HepG2 (cell line): ENCODE data around the gene CCDC150. TPM values are rescaled to one million over a fixed set of nuclear protein-coding genes. Genes with fewer than 3 reads are reported as not detected.

Experiments used
- AGO1 ChIP-seq: fragments of 200-400 bp; formaldehyde crosslinking; IDR thresholded peaks from 2 replicates; pipeline ENCODE4 v1.6.1; 2017; ENCODE audit warnings: mild to moderate bottlenecking, low read depth, low read length, moderate library complexity; ENCODE audit not compliant: poor library complexity, severe bottlenecking
- ARID2 ChIP-seq: sonication (generic); formaldehyde crosslinking; IDR thresholded peaks from 2 replicates; pipeline ENCODE4 v1.8.1; 2022; ENCODE audit warnings: mild to moderate bottlenecking, missing genetic modification reagents, borderline replicate concordance
- ARID5B ChIP-seq: IDR thresholded peaks from 2 replicates; pipeline ENCODE4 v1.4.0; 2020; ENCODE audit warnings: mild to moderate bottlenecking, missing genetic modification reagents
- CTCF ChIP-seq: sonication (generic); formaldehyde crosslinking; IDR thresholded peaks from 2 replicates; pipeline ENCODE4 v1.5.0; 2020; ENCODE audit warnings: mild to moderate bottlenecking, missing genetic modification reagents, moderate library complexity
- ERF ChIP-seq: IDR thresholded peaks from 2 replicates; pipeline ENCODE4 v1.6.1; 2018; ENCODE audit warnings: missing biosample characterization, missing genetic modification reagents
- ETV5 ChIP-seq: IDR thresholded peaks from 2 replicates; pipeline ENCODE4 v1.6.1; 2018; ENCODE audit warnings: missing biosample characterization, missing genetic modification reagents, inconsistent platforms, borderline replicate concordance
- HMGXB4 ChIP-seq, 2 experiments: sonication (generic) in 1 of 2; formaldehyde crosslinking in 1 of 2; IDR thresholded peaks; 2 replicates each; pipeline versions ENCODE4 v1.4.0 to v1.6.1; 2018 to 2020; ENCODE audit warnings: missing genetic modification reagents in 2 of 2, borderline replicate concordance in 1 of 2, low read depth in 1 of 2, mild to moderate bottlenecking in 1 of 2, missing biosample characterization in 1 of 2
- HOMEZ ChIP-seq: IDR thresholded peaks from 2 replicates; pipeline ENCODE4 v1.6.1; 2016; ENCODE audit warnings: low read depth
- HOXA5 ChIP-seq: sonication (generic); formaldehyde crosslinking; IDR thresholded peaks from 2 replicates; pipeline ENCODE4 v1.4.0; 2020; ENCODE audit warnings: missing genetic modification reagents
- KAT8 ChIP-seq: IDR thresholded peaks from 2 replicates; pipeline ENCODE4 v1.6.1; 2016; ENCODE audit warnings: missing genetic modification reagents, missing compliant biosample characterization
- POGZ ChIP-seq: sonication (generic); formaldehyde crosslinking; IDR thresholded peaks from 2 replicates; pipeline ENCODE4 v1.4.0; 2020; ENCODE audit warnings: mild to moderate bottlenecking, missing genetic modification reagents
- POLR2G ChIP-seq: fragments of 200-400 bp; formaldehyde crosslinking; IDR thresholded peaks from 2 replicates; pipeline ENCODE4 v1.6.1; 2018; ENCODE audit warnings: mild to moderate bottlenecking, low read depth, low read length, moderate library complexity
- XRCC5 ChIP-seq: fragments of 200-400 bp; formaldehyde crosslinking; optimal IDR thresholded peaks from 2 replicates; pipeline ENCODE3; 2017; ENCODE audit warnings: mild to moderate bottlenecking, low read length
- YY1 ChIP-seq: IDR thresholded peaks from 2 replicates; pipeline ENCODE4 v1.6.1; 2011; ENCODE audit warnings: low read length, low read depth, moderate library complexity, mild to moderate bottlenecking; ENCODE audit not compliant: insufficient read depth, insufficient replicate concordance
- ZMYM4 ChIP-seq: sonication (generic); formaldehyde crosslinking; IDR thresholded peaks from 2 replicates; pipeline ENCODE4 v1.8.1; 2023; ENCODE audit warnings: mild to moderate bottlenecking, missing genetic modification reagents
- ZNF503 ChIP-seq: sonication (generic); formaldehyde crosslinking; IDR thresholded peaks from 2 replicates; pipeline ENCODE4 v1.4.0; 2020; ENCODE audit warnings: missing genetic modification reagents
- ZNF605 ChIP-seq: sonication (generic); formaldehyde crosslinking; IDR thresholded peaks from 2 replicates; pipeline ENCODE4 v1.8.0; 2022; ENCODE audit warnings: mild to moderate bottlenecking, missing genetic modification reagents
- polyA plus RNA-seq, 8 experiments: library from polyadenylated mRNA; depleted of rRNA in 3 of 8; stranded (reverse) in 7 of 8; unstranded in 1 of 8; fragments of >200 nt; fragmentation: Illumina TruSeq in 4 of 8; extraction: Trizol in 4 of 8; gene quantifications; 2 replicates each; pipeline versions ENCODE4 v1.2.1 to v1.2.3, GENCODE V29; 2011 to 2016; ENCODE audit warnings: low read depth in 4 of 8, missing spikeins in 1 of 8, mixed read lengths in 1 of 8; ENCODE audit not compliant: insufficient read depth in 1 of 8
- total RNA-seq, 5 experiments: library from RNA; depleted of rRNA; stranded (reverse); fragments of >200 nt; fragmentation: Illumina TruSeq; extraction: Trizol; gene quantifications; 2 replicates each; pipeline ENCODE4 v1.2.3, GENCODE V29; 2016; ENCODE audit warnings: low read depth in 1 of 5

CCDC150 gene
- total and polyA plus RNA-seq, 2 of the 13 experiments (the other 11 are each of a cell fraction or from before 2014, with no cell fraction given): 14.9 to 32.6 TPM

- TF ChIP-seq HMGXB4 (CRISPR knock-in tag; IDR thresholded peaks at IDR 0.05; ENCODE audit: borderline replicate concordance in 1 of 2, low read depth in 1 of 2): peak; percentile 61 to 64; a peak in 3 of 4 replicates
- no peak for TF ChIP-seq AGO1
- no peak for TF ChIP-seq ARID2
- peak; percentile 51; the same call in 1 of the 2 replicates for TF ChIP-seq ARID5B (CRISPR knock-in tag)
- peak; percentile 22; the same call in 1 of the 2 replicates for TF ChIP-seq HOXA5
- TF ChIP-seq ETV5: peak; percentile 40; the same call in 1 of the 2 replicates
- peak; percentile 78 for TF ChIP-seq CTCF
- TF ChIP-seq KAT8 (CRISPR knock-in tag): 0 out of 2 replicates have a peak, but pooled peaks have one; percentile 36
- TF ChIP-seq ERF (CRISPR knock-in tag): 0 out of 2 replicates have a peak, but pooled peaks have one; percentile 35
- TF ChIP-seq POLR2G: no peak
- TF ChIP-seq ZMYM4: peak; percentile 91
- peak; percentile 67; the same call in 1 of the 2 replicates for TF ChIP-seq HOMEZ
- TF ChIP-seq XRCC5: peak; percentile 95
- peak; percentile 71 for TF ChIP-seq POGZ (CRISPR knock-in tag)
- TF ChIP-seq ZNF503 (CRISPR knock-in tag): no peak
- TF ChIP-seq YY1: peak; percentile 36
- peak; percentile 59; the same call in 1 of the 2 replicates for TF ChIP-seq ZNF605 (CRISPR knock-in tag)
Measured at GRCh38 chr2:196750977-196751631, 111.6 kb downstream of the CCDC150 start (continued).
